H1 (cell line): ENCODE data around the gene MAPKAPK2. TPM values are rescaled to one million over a fixed set of nuclear protein-coding genes. Genes with fewer than 3 reads are reported as not detected.

Source experiments
- HDAC2 ChIP-seq, 2 experiments: fragments of 300-600 bp in 1 of 2; sonication (generic) in 1 of 2; IDR thresholded peaks; 2 replicates each; pipeline ENCODE4 v1.6.1; 2011 to 2012; ENCODE audit warnings: low read depth in 2 of 2, low read length in 2 of 2, mild to moderate bottlenecking in 2 of 2, moderate library complexity in 2 of 2, borderline replicate concordance in 1 of 2, inconsistent platforms in 1 of 2
- KDM1A ChIP-seq: fragments of 200-600, 300-600 bp; sonication (generic); IDR thresholded peaks from 2 replicates; pipeline ENCODE4 v1.7.1; 2016; ENCODE audit warnings: mild to moderate bottlenecking, low read length, borderline replicate concordance
- RAD21 ChIP-seq, 2 experiments: IDR thresholded peaks in 1 of 2; conservative IDR thresholded peaks in 1 of 2; 2 replicates each; pipeline ENCODE4 v1.6.1; 2011; ENCODE audit warnings: low read depth in 2 of 2, low read length in 2 of 2, improper control_type of control experiment in 1 of 2, inconsistent platforms in 1 of 2, mild to moderate bottlenecking in 1 of 2, moderate library complexity in 1 of 2
- SP1 ChIP-seq: IDR thresholded peaks from 2 replicates; pipeline ENCODE4 v1.6.1; 2011; ENCODE audit warnings: low read depth, low read length
- TCF12 ChIP-seq: IDR thresholded peaks from 2 replicates; pipeline ENCODE4 v1.6.1; 2011; ENCODE audit warnings: low read depth, mild to moderate bottlenecking, low read length
- polyA plus RNA-seq, 7 experiments: library from polyadenylated mRNA; depleted of rRNA in 3 of 7; stranded (reverse) in 5 of 7; unstranded in 2 of 7; fragments of >200 nt in 5 of 7; fragments of 200-250 nt in 2 of 7; gene quantifications; 1 replicate in 5 of 7; 2 replicates in 1 of 7; 4 replicates in 1 of 7; pipeline versions ENCODE4 v1.2.1 to v1.2.3, GENCODE V29; 2011 to 2013; ENCODE audit warnings: missing spikeins in 2 of 7, mixed read lengths in 2 of 7
- total RNA-seq: library from RNA; stranded (reverse); fragmentation: NEBNext Ultra II Directional; extraction: Animal tissue kit (Norgen Biotek cat#: 25700); gene quantifications from 2 replicates; pipeline ENCODE4 v1.2.1, GENCODE V29; 2021

Gene MAPKAPK2
- total and polyA plus RNA-seq, 2 of the 8 experiments (the other 6 are each of a cell fraction or from before 2014, with no cell fraction given), result 27.5 to 44.9 TPM

GRCh38 chr1:206658264-206658980, 26.3 kb upstream of the MAPKAPK2 start (continued):
- TF ChIP-seq TCF12, result peak; percentile 82; the same call in 1 of the 2 replicates
- TF ChIP-seq KDM1A, result no peak
- TF ChIP-seq HDAC2 (IDR thresholded peaks at IDR 0.05; ENCODE audit: borderline replicate concordance in 1 of 2, low read depth in 2 of 2, low read length in 2 of 2), result no peak
- TF ChIP-seq SP1, result no peak
- peak; percentile 56 to 63 for TF ChIP-seq RAD21 (IDR thresholded peaks at IDR 0.05 in 1 of 2, conservative IDR thresholded peaks at IDR 0.05 in 1 of 2; ENCODE audit: low read depth in 2 of 2, low read length in 2 of 2)
